HepG2 (cell line): ENCODE results near the gene BAHCC1. TPM values are rescaled to one million over a fixed set of nuclear protein-coding genes. Genes with fewer than 3 reads are reported as not detected.

Experiments
- AGO1 ChIP-seq: fragments of 200-400 bp; formaldehyde crosslinking; IDR thresholded peaks from 2 replicates; pipeline ENCODE4 v1.6.1; 2017; ENCODE audit warnings: mild to moderate bottlenecking, low read depth, low read length, moderate library complexity; ENCODE audit not compliant: poor library complexity, severe bottlenecking
- AGO2 ChIP-seq: fragments of 200-400 bp; formaldehyde crosslinking; optimal IDR thresholded peaks from 2 replicates; pipeline ENCODE3; 2017; ENCODE audit warnings: mild to moderate bottlenecking, low read depth, low read length, moderate library complexity
- CEBPZ ChIP-seq: IDR thresholded peaks from 2 replicates; pipeline ENCODE4 v1.6.1; 2012; ENCODE audit warnings: low read length, improper control_type of control experiment
- HOXD1 ChIP-seq: sonication (generic); formaldehyde crosslinking; IDR thresholded peaks from 2 replicates; pipeline ENCODE4 v1.5.0; 2020; ENCODE audit warnings: missing genetic modification reagents
- NCOA5 ChIP-seq: sonication (generic); formaldehyde crosslinking; IDR thresholded peaks from 2 replicates; pipeline ENCODE4 v1.4.0; 2020; ENCODE audit warnings: missing genetic modification reagents
- POLR2G ChIP-seq: fragments of 200-400 bp; formaldehyde crosslinking; IDR thresholded peaks from 2 replicates; pipeline ENCODE4 v1.6.1; 2018; ENCODE audit warnings: mild to moderate bottlenecking, low read depth, low read length, moderate library complexity
- UBTF ChIP-seq: sonication (generic); formaldehyde crosslinking; IDR thresholded peaks from 2 replicates; pipeline ENCODE4 v1.4.0; 2020; ENCODE audit warnings: mild to moderate bottlenecking, missing genetic modification reagents
- ZNF138 ChIP-seq: sonication (generic); formaldehyde crosslinking; IDR thresholded peaks from 2 replicates; pipeline ENCODE4 v1.5.0; 2020; ENCODE audit warnings: mild to moderate bottlenecking, low read depth, missing genetic modification reagents
- ZNF703 ChIP-seq: sonication (generic); formaldehyde crosslinking; IDR thresholded peaks from 2 replicates; pipeline ENCODE4 v1.5.1; 2020; ENCODE audit warnings: missing genetic modification reagents, mild to moderate bottlenecking, moderate library complexity, borderline replicate concordance
- polyA plus RNA-seq, 8 experiments: library from polyadenylated mRNA; depleted of rRNA in 3 of 8; stranded (reverse) in 7 of 8; unstranded in 1 of 8; fragments of >200 nt; fragmentation: Illumina TruSeq in 4 of 8; extraction: Trizol in 4 of 8; gene quantifications; 2 replicates each; pipeline versions ENCODE4 v1.2.1 to v1.2.3, GENCODE V29; 2011 to 2016; ENCODE audit warnings: low read depth in 4 of 8, missing spikeins in 1 of 8, mixed read lengths in 1 of 8; ENCODE audit not compliant: insufficient read depth in 1 of 8
- total RNA-seq, 5 experiments: library from RNA; depleted of rRNA; stranded (reverse); fragments of >200 nt; fragmentation: Illumina TruSeq; extraction: Trizol; gene quantifications; 2 replicates each; pipeline ENCODE4 v1.2.3, GENCODE V29; 2016; ENCODE audit warnings: low read depth in 1 of 5

Gene BAHCC1
- total and polyA plus RNA-seq, 2 of the 13 experiments (the other 11 are each of a cell fraction or from before 2014, with no cell fraction given): 1.4 to 1.7 TPM

GRCh38 chr17:81390029-81390872 lies 5.0 kb upstream of the BAHCC1 start (continued):
- TF ChIP-seq HOXD1 (CRISPR knock-in tag) (no peak), ZNF138 (CRISPR knock-in tag) (no peak), AGO2 (peak; percentile 93), UBTF (CRISPR knock-in tag) (0 out of 2 replicates have a peak, but pooled peaks have one; percentile 27), POLR2G (0 out of 2 replicates have a peak, but pooled peaks have one; percentile 52), AGO1 (peak; percentile 77), ZNF703 (CRISPR knock-in tag) (no peak), CEBPZ (no peak), NCOA5 (CRISPR knock-in tag) (no peak)
- TF ChIP-seq, all 625 proteins: peak for 12
